Keratinocyte (primary cell): ENCODE data around the gene GAB2. TPM values are rescaled to one million over a fixed set of nuclear protein-coding genes. Genes with fewer than 3 reads are reported as not detected.

ENCODE experiments used
- DNase-seq: peaks from one replicate; pipeline ENCODE4 v3.0.0-alpha.2; 2011; ENCODE audit warnings: low read depth, missing footprints, low spot score
- FAIRE-seq: peaks from 2 replicates; lab custom pipeline; 2011; peaks lifted over from hg19 to GRCh38; lab: Jason Lieb, UNC
- H2AFZ ChIP-seq: 2 replicates; pipeline ENCODE4 v1.6.0; 2012; ENCODE audit warnings: low read length, control low read depth, inconsistent platforms; ENCODE audit not compliant: control insufficient read depth
- H3K27ac ChIP-seq: 2 replicates; pipeline ENCODE4 v1.5.1; 2011; ENCODE audit warnings: low read length; ENCODE audit not compliant: control insufficient read depth, insufficient read depth
- H3K27me3 ChIP-seq: 3 replicates; pipeline ENCODE4 v1.6.0; 2011; ENCODE audit warnings: low read length; ENCODE audit not compliant: control insufficient read depth, insufficient read depth; ENCODE audit errors: extremely low read depth
- H3K36me3 ChIP-seq, 2 experiments: 2 replicates in 1 of 2; 3 replicates in 1 of 2; pipeline ENCODE4 v1.5.1; 2011; ENCODE audit warnings: low read length in 2 of 2, mild to moderate bottlenecking in 1 of 2; ENCODE audit not compliant: control insufficient read depth in 2 of 2, insufficient read depth in 2 of 2; ENCODE audit errors: extremely low read depth in 1 of 2
- H3K4me1 ChIP-seq: 3 replicates; pipeline ENCODE4 v1.5.1; 2011; ENCODE audit warnings: low read length; ENCODE audit not compliant: control insufficient read depth, insufficient read depth; ENCODE audit errors: extremely low read depth
- H3K4me2 ChIP-seq: 3 replicates; pipeline ENCODE4 v1.6.0; 2011; ENCODE audit warnings: low read depth, low read length; ENCODE audit not compliant: control insufficient read depth, insufficient read depth; ENCODE audit errors: extremely low read depth
- H3K4me3 ChIP-seq, 3 experiments: fragments of 200-600 bp in 1 of 3; sonication (generic) in 1 of 3; 2 replicates in 2 of 3; 3 replicates in 1 of 3; pipeline ENCODE4 v1.5.1; 2011 to 2016; ENCODE audit warnings: low read length in 3 of 3, mild to moderate bottlenecking in 3 of 3, control low read depth in 2 of 3, inconsistent platforms in 1 of 3, low read depth in 1 of 3, mixed read lengths in 1 of 3, mixed run types in 1 of 3, moderate library complexity in 1 of 3; ENCODE audit not compliant: control insufficient read depth in 2 of 3, insufficient read depth in 2 of 3; ENCODE audit errors: extremely low read depth in 1 of 3
- H3K79me2 ChIP-seq: 2 replicates; pipeline ENCODE4 v1.6.0; 2012; ENCODE audit warnings: low read length; ENCODE audit not compliant: control insufficient read depth, insufficient read depth
- H3K9ac ChIP-seq: 3 replicates; pipeline ENCODE4 v1.6.0; 2011; ENCODE audit warnings: low read length; ENCODE audit not compliant: control insufficient read depth, insufficient read depth; ENCODE audit errors: extremely low read depth
- H3K9me1 ChIP-seq: 3 replicates; pipeline ENCODE4 v1.6.0; 2011; ENCODE audit warnings: low read length; ENCODE audit not compliant: control insufficient read depth, insufficient read depth; ENCODE audit errors: extremely low read depth
- H3K9me3 ChIP-seq: 2 replicates; pipeline ENCODE4 v1.5.1; 2012; ENCODE audit warnings: low read depth, low read length; ENCODE audit not compliant: control insufficient read depth
- H4K20me1 ChIP-seq: 3 replicates; pipeline ENCODE4 v1.6.0; 2011; ENCODE audit warnings: low read length; ENCODE audit not compliant: control insufficient read depth, insufficient read depth; ENCODE audit errors: extremely low read depth
- CTCF ChIP-seq, 3 experiments: IDR thresholded peaks in 1 of 3; conservative IDR thresholded peaks in 1 of 3; optimal IDR thresholded peaks in 1 of 3; 2 replicates in 2 of 3; 3 replicates in 1 of 3; pipeline versions ENCODE3 to v1.5.1; 2011; ENCODE audit warnings: low read length in 3 of 3, mild to moderate bottlenecking in 3 of 3, moderate library complexity in 2 of 3, control low read depth in 1 of 3, inconsistent platforms in 1 of 3; ENCODE audit not compliant: insufficient read depth in 2 of 3; ENCODE audit errors: extremely low read depth in 1 of 3
- EZH2 ChIP-seq: IDR thresholded peaks from one replicate; pipeline ENCODE4 v1.6.1; 2012; ENCODE audit warnings: inconsistent platforms, mild to moderate bottlenecking, low read length, moderate library complexity
- dilution Hi-C: fragments of 300-500 bp; cut with MboI; formaldehyde crosslinking; loops from one replicate; pipeline ENCODE4 v1.7.0; 2020; ENCODE audit warnings: low sequenced_read_pairs; ENCODE audit not compliant: extremely low pct_ligation_motif_present
- polyA plus RNA-seq, 5 experiments: library from polyadenylated mRNA; depleted of rRNA in 3 of 5; stranded (reverse) in 3 of 5; stranded (forward) in 1 of 5; unstranded in 1 of 5; fragments of >200 nt; gene quantifications; 1 replicate in 1 of 5; 2 replicates in 3 of 5; 3 replicates in 1 of 5; pipeline versions ENCODE4 v1.2.1 to v1.2.3, GENCODE V29; 2011 to 2012; ENCODE audit warnings: missing spikeins in 2 of 5, low read depth in 1 of 5, low replicate concordance in 1 of 5

Gene GAB2
- polyA plus RNA-seq, 1 donor (not counting 4 experiments of a cell fraction or from before 2014, with no cell fraction given) = 0.68 TPM

- dilution Hi-C loops = no loop called here
- Histone ChIP-seq H3K4me3 (no peak overlapping the region), H4K20me1 (no peaks in the 10 kb centered on the region), H3K4me1 (no peaks in the 10 kb centered on the region), H3K9me3 (no peaks in the 10 kb centered on the region), H3K9me1 (no peaks in the 10 kb centered on the region), H3K27ac (no peak overlapping the region), H3K79me2 (no peaks in the 10 kb centered on the region), H3K27me3 (no peaks in the 10 kb centered on the region), H3K36me3 (no peaks in the 10 kb centered on the region), H2AFZ (no peak overlapping the region), H3K9ac (no peak overlapping the region), H3K4me2 (no peak overlapping the region)
- DNase-seq (no peak), FAIRE-seq (no peak)
- TF ChIP-seq CTCF (optimal IDR thresholded peaks at IDR 0.05 in 1 of 3, IDR thresholded peaks at IDR 0.05 in 1 of 3, conservative IDR thresholded peaks at IDR 0.05 in 1 of 3; ENCODE audit: extremely low read depth in 1 of 3, insufficient read depth in 2 of 3, low read length in 3 of 3) = no peak
- TF ChIP-seq EZH2 = no peak
Observed at GRCh38 chr11:78257654-78258053, 160.0 kb downstream of the GAB2 start.

GRCh38 chr11:78256962-78257361, 160.7 kb downstream of the GAB2 start:
- Histone ChIP-seq H3K36me3 (no peaks in the 10 kb centered on the region), H3K9me3 (no peaks in the 10 kb centered on the region), H3K4me2 (no peak overlapping the region), H3K4me1 (no peaks in the 10 kb centered on the region), H3K9me1 (no peaks in the 10 kb centered on the region), H4K20me1 (no peaks in the 10 kb centered on the region), H3K9ac (no peak overlapping the region), H3K79me2 (no peaks in the 10 kb centered on the region), H3K27me3 (no peaks in the 10 kb centered on the region), H2AFZ (no peak overlapping the region), H3K4me3 (no peak overlapping the region), H3K27ac (no peak overlapping the region)
- TF ChIP-seq CTCF (optimal IDR thresholded peaks at IDR 0.05 in 1 of 3, IDR thresholded peaks at IDR 0.05 in 1 of 3, conservative IDR thresholded peaks at IDR 0.05 in 1 of 3; ENCODE audit: extremely low read depth in 1 of 3, insufficient read depth in 2 of 3, low read length in 3 of 3) (no peak), EZH2 (no peak)
- DNase-seq (no peak), FAIRE-seq (no peak)
- dilution Hi-C loops = no loop called here
